NCI-H2081 treated with DMSO at 0.1 percent for 48 hours (cell line): ENCODE results near the gene ARHGAP24.

Source experiments
- DNase-seq: peaks from one replicate; lab custom pipeline; 2025; lab: John Stamatoyannopoulos, UW

Gene ARHGAP24

GRCh38 chr4:85741381-85741780, 266.4 kb downstream of the ARHGAP24 start:
- no peak for DNase-seq

GRCh38 chr4:85741921-85742591, 267.1 kb downstream of the ARHGAP24 start:
- no peak for DNase-seq

- DNase-seq: no peak
These were observed 270.0 kb downstream of the ARHGAP24 start for GRCh38 chr4:85744950-85745349.

- DNase-seq: no peak
These were observed 271.0 kb downstream of the ARHGAP24 start for GRCh38 chr4:85745939-85746338.

GRCh38 chr4:85747882-85748491, 273.0 kb downstream of the ARHGAP24 start:
- peak; percentile 51 for DNase-seq

- no peak for DNase-seq
These were observed 273.7 kb downstream of the ARHGAP24 start for GRCh38 chr4:85748654-85749053.

GRCh38 chr4:85751866-85752265, 276.9 kb downstream of the ARHGAP24 start:
- no peak for DNase-seq

GRCh38 chr4:85755285-85755684, 280.3 kb downstream of the ARHGAP24 start:
- DNase-seq: no peak

- no peak for DNase-seq
These were observed 282.0 kb downstream of the ARHGAP24 start for GRCh38 chr4:85756938-85757337.

- DNase-seq: no peak
These were observed 284.4 kb downstream of the ARHGAP24 start for GRCh38 chr4:85759388-85759787.

- no peak for DNase-seq
These were observed 285.6 kb downstream of the ARHGAP24 start for GRCh38 chr4:85760511-85760910.

GRCh38 chr4:85761803-85762528, 287.0 kb downstream of the ARHGAP24 start:
- DNase-seq: no peak

GRCh38 chr4:85762529-85762871, 287.6 kb downstream of the ARHGAP24 start:
- no peak for DNase-seq

- DNase-seq: no peak
These were observed 288.3 kb downstream of the ARHGAP24 start for GRCh38 chr4:85763202-85763601.

- DNase-seq: no peak
These were observed 292.7 kb downstream of the ARHGAP24 start for GRCh38 chr4:85767649-85768048.

GRCh38 chr4:85769009-85769408, 294.1 kb downstream of the ARHGAP24 start:
- DNase-seq: no peak

GRCh38 chr4:85772470-85772869, 297.5 kb downstream of the ARHGAP24 start:
- no peak for DNase-seq

- DNase-seq: no peak
These were observed 298.4 kb downstream of the ARHGAP24 start for GRCh38 chr4:85773372-85773771.

GRCh38 chr4:85774000-85774399, 299.1 kb downstream of the ARHGAP24 start:
- DNase-seq: no peak

- DNase-seq: no peak
These were observed 299.5 kb downstream of the ARHGAP24 start for GRCh38 chr4:85774489-85774888.

GRCh38 chr4:85776096-85776495, 301.1 kb downstream of the ARHGAP24 start:
- no peak for DNase-seq

GRCh38 chr4:85776579-85776978, 301.6 kb downstream of the ARHGAP24 start:
- no peak for DNase-seq

- no peak for DNase-seq
These were observed 303.1 kb downstream of the ARHGAP24 start for GRCh38 chr4:85777908-85778631.
